IMR-90 (cell line): ENCODE data around the gene PLTP. TPM values are rescaled to one million over a fixed set of nuclear protein-coding genes. Genes with fewer than 3 reads are reported as not detected.
A peak's percentile ranks its signal among the peaks of the same experiment; 100 is the strongest.

Experiments
- ATAC-seq: fragments of 200-7000 bp; cut with Tn5 transposase; 2 replicates; pipeline ENCODE4 v1.9.1; 2020; ENCODE audit warnings: low read depth, mild to moderate bottlenecking, moderate library complexity
- BruUV-seq: library from RNA; stranded (reverse); fragments of 400-500 nt; replicated peaks from 2 replicates; lab custom pipeline; 2021; lab: Mats Ljungman, UMichigan
- CTCF ChIA-PET: fragments of 300-600 bp; formaldehyde crosslinking; extraction: SDS; loops from one replicate; lab custom pipeline; 2021; ENCODE audit warnings: antibody characterized with exemption; lab: Yijun Ruan, JAX
- POLR2A ChIA-PET: fragments of 300-600 bp; sonication (Branson Sonifier 250); formaldehyde crosslinking; loops from one replicate; lab custom pipeline; 2022; ENCODE audit warnings: antibody characterized with exemption; ENCODE audit not compliant: unreplicated experiment; lab: Charles Lee
- DNase-seq: peaks from one replicate; pipeline ENCODE4 v3.0.0; 2013
- H2AFZ ChIP-seq: replicated peaks from 2 replicates; pipeline ENCODE3; 2013; ENCODE audit warnings: low read length, mild to moderate bottlenecking; ENCODE audit not compliant: poor library complexity
- H2AK5ac ChIP-seq: 2 replicates; pipeline ENCODE4 v1.6.1; 2013; ENCODE audit warnings: low read depth, low read length, inconsistent platforms
- H2AK9ac ChIP-seq: replicated peaks from 2 replicates; pipeline ENCODE3; 2013; ENCODE audit warnings: mild to moderate bottlenecking, low read depth, low read length, moderate library complexity; ENCODE audit not compliant: poor library complexity
- H2BK120ac ChIP-seq: 2 replicates; pipeline ENCODE4 v1.6.1; 2013; ENCODE audit warnings: low read depth, low read length, inconsistent platforms
- H2BK15ac ChIP-seq: 3 replicates; pipeline ENCODE4 v1.6.1; 2013; ENCODE audit warnings: low read depth, low read length, inconsistent platforms
- H2BK20ac ChIP-seq: 2 replicates; pipeline ENCODE4 v1.6.1; 2013; ENCODE audit warnings: low read depth, mild to moderate bottlenecking, inconsistent platforms, low read length, moderate library complexity
- H2BK5ac ChIP-seq: 2 replicates; pipeline ENCODE4 v1.6.1; 2013; ENCODE audit warnings: mild to moderate bottlenecking, low read depth, low read length, inconsistent platforms; ENCODE audit not compliant: poor library complexity, severe bottlenecking
- H3K14ac ChIP-seq: replicated peaks from 2 replicates; pipeline ENCODE4 v1.6.1; 2013; ENCODE audit warnings: low read depth, low read length, inconsistent platforms
- H3K18ac ChIP-seq: 2 replicates; pipeline ENCODE4 v1.6.1; 2013; ENCODE audit warnings: low read depth, low read length, control low read depth
- H3K23ac ChIP-seq: 2 replicates; pipeline ENCODE4 v1.6.1; 2013; ENCODE audit warnings: low read depth, low read length, inconsistent platforms
- H3K27ac ChIP-seq: 2 replicates; pipeline ENCODE4 v1.5.1; 2013; ENCODE audit warnings: mild to moderate bottlenecking, control low read depth, low read length; ENCODE audit not compliant: insufficient read depth
- H3K27me3 ChIP-seq: 2 replicates; pipeline ENCODE4 v1.6.1; 2013; ENCODE audit warnings: low read length; ENCODE audit not compliant: control insufficient read depth, insufficient read depth
- H3K36me3 ChIP-seq: 2 replicates; pipeline ENCODE4 v1.6.1; 2013; ENCODE audit warnings: low read length, mixed read lengths; ENCODE audit not compliant: control insufficient read depth, insufficient read depth
- H3K4ac ChIP-seq: 2 replicates; pipeline ENCODE4 v1.6.1; 2013; ENCODE audit warnings: low read depth, low read length, inconsistent platforms
- H3K4me1 ChIP-seq: 2 replicates; pipeline ENCODE4 v1.6.1; 2013; ENCODE audit warnings: low read length, mixed read lengths; ENCODE audit not compliant: control insufficient read depth, insufficient read depth
- H3K4me2 ChIP-seq: 2 replicates; pipeline ENCODE4 v1.6.1; 2013; ENCODE audit warnings: low read depth, mild to moderate bottlenecking, control low read depth, low read length, moderate library complexity
- H3K4me3 ChIP-seq: 2 replicates; pipeline ENCODE4 v1.5.1; 2013; ENCODE audit warnings: low read depth, mild to moderate bottlenecking, control low read depth, low read length, moderate library complexity; ENCODE audit not compliant: insufficient read depth
- H3K56ac ChIP-seq: 2 replicates; pipeline ENCODE4 v1.6.1; 2013; ENCODE audit warnings: low read length, inconsistent platforms; ENCODE audit not compliant: insufficient read depth; ENCODE audit errors: extremely low read depth
- H3K79me1 ChIP-seq, 2 experiments: 2 replicates each; pipeline ENCODE4 v1.6.1; 2013; ENCODE audit warnings: low read length in 2 of 2, inconsistent platforms in 1 of 2, low read depth in 1 of 2
- H3K9ac ChIP-seq: 2 replicates; pipeline ENCODE4 v1.6.1; 2013; ENCODE audit warnings: low read depth, low read length, control low read depth
- H3K9me1 ChIP-seq: 2 replicates; pipeline ENCODE4 v1.6.1; 2013; ENCODE audit warnings: low read length, inconsistent platforms; ENCODE audit not compliant: insufficient read depth
- H3K9me3 ChIP-seq: 2 replicates; pipeline ENCODE4 v1.6.1; 2013; ENCODE audit warnings: low read length; ENCODE audit not compliant: control insufficient read depth, insufficient read depth
- H4K20me1 ChIP-seq: 2 replicates; pipeline ENCODE4 v1.6.1; 2013; ENCODE audit warnings: low read length, inconsistent platforms; ENCODE audit not compliant: insufficient read depth
- H4K5ac ChIP-seq: 2 replicates; pipeline ENCODE4 v1.6.1; 2013; ENCODE audit warnings: mild to moderate bottlenecking, low read depth, low read length, control low read depth
- H4K8ac ChIP-seq, 2 experiments: 2 replicates each; pipeline ENCODE4 v1.6.1; 2013; ENCODE audit warnings: low read depth in 2 of 2, low read length in 2 of 2, control low read depth in 1 of 2, inconsistent platforms in 1 of 2
- H4K91ac ChIP-seq: 2 replicates; pipeline ENCODE4 v1.6.1; 2013; ENCODE audit warnings: low read depth, low read length, inconsistent platforms; ENCODE audit not compliant: insufficient read depth
- FOS ChIP-seq: fragments of 150-350 bp; IDR thresholded peaks from 2 replicates; pipeline ENCODE4 v1.6.1; 2016; ENCODE audit warnings: low read depth, low read length
- dilution Hi-C: fragments of 300-500 bp; cut with HindIII; formaldehyde crosslinking; loops from one replicate; pipeline ENCODE4 v1.14.3; 2018; ENCODE audit warnings: low sequenced_read_pairs; ENCODE audit not compliant: unreplicated experiment
- in situ Hi-C: fragments of 300-500 bp; cut with MboI; formaldehyde crosslinking; loops from 3 replicates; pipeline ENCODE4 v1.14.3; 2019; ENCODE audit warnings: low sequenced_read_pairs, inconsistent platforms, mixed read lengths
- intact Hi-C: fragments of 100-400 bp; cut with micrococcal nuclease; formaldehyde crosslinking; loops from 2 replicates; pipeline ENCODE4 v1.10.0; 2022
- polyA plus RNA-seq, 3 experiments: library from polyadenylated mRNA; depleted of rRNA; stranded (reverse); fragments of >200 nt; gene quantifications; 2 replicates each; pipeline ENCODE4 v1.2.3, GENCODE V29; 2012; ENCODE audit warnings: low replicate concordance in 1 of 3
- total RNA-seq: library from RNA; depleted of rRNA; stranded (reverse); fragments of >200 nt; gene quantifications from 2 replicates; pipeline ENCODE4 v1.2.3, GENCODE V29; 2012
- TF ChIP-seq, protein P1 (sequence below): fragments of 150-350 bp; IDR thresholded peaks from 2 replicates; pipeline ENCODE4 v1.6.1; 2017; ENCODE audit warnings: mild to moderate bottlenecking, antibody characterized with exemption, low read length, low read depth

Gene PLTP
- total and polyA plus RNA-seq, 2 of the 4 experiments (the other 2 are of a cell fraction): 5.4 to 55.8 TPM

- H2AFZ ChIP-seq: no peak overlapping the region
- ATAC-seq (peak; percentile 87), DNase-seq (peak; percentile 81)
- peak overlapping the region; percentile 21; the same call in 1 of the 2 replicates for H3K4ac ChIP-seq
- no TSS peak for BruUV-seq
- H4K91ac ChIP-seq: peak overlapping the region; percentile 77
- no peak overlapping the region for H3K9ac ChIP-seq
- H3K4me3 ChIP-seq: no peak overlapping the region
- intact Hi-C loops: no loop called here
- H2BK15ac ChIP-seq: peak overlapping the region; percentile 54; the same call in 1 of the 3 replicates
- dilution Hi-C loops: no loop called here
- H3K79me1 ChIP-seq: peaks cover 6 to 16% of the 10 kb centered on the region in 2 experiments; a peak in 3 of 4 replicates
- no peak overlapping the region for H2AK9ac ChIP-seq
- peak overlapping the region; percentile 25; the same call in 1 of the 2 replicates for H3K14ac ChIP-seq
- ChIA-PET POLR2A (interaction anchor here (1.3 kb wide), 1 partner anchor 66 kb away, joined by 3 read pairs; no protein-coding TSS in a partner anchor), CTCF (interaction anchor here (0.6 to 1.5 kb wide), 2 partner anchors 9 to 120 kb away, joined by 4 to 5 read pairs; no protein-coding TSS in a partner anchor)
- H2BK20ac ChIP-seq: peak overlapping the region; percentile 86
- H3K36me3 ChIP-seq: no peaks in the 10 kb centered on the region
- peak overlapping the region; percentile 83; the same call in 1 of the 2 replicates for H3K27ac ChIP-seq
- peak overlapping the region; percentile 19; the same call in 1 of the 2 replicates for H3K18ac ChIP-seq
- H2BK120ac ChIP-seq: peak overlapping the region; percentile 76
- TF ChIP-seq, protein P1, sequence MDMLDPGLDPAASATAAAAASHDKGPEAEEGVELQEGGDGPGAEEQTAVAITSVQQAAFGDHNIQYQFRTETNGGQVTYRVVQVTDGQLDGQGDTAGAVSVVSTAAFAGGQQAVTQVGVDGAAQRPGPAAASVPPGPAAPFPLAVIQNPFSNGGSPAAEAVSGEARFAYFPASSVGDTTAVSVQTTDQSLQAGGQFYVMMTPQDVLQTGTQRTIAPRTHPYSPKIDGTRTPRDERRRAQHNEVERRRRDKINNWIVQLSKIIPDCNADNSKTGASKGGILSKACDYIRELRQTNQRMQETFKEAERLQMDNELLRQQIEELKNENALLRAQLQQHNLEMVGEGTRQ: no peak
- peak; percentile 40; the same call in 1 of the 2 replicates for TF ChIP-seq FOS
- H3K27me3 ChIP-seq: no peaks in the 10 kb centered on the region
- peak overlapping the region; percentile 36; the same call in 1 of the 2 replicates for H3K4me2 ChIP-seq
- peaks cover 5% of the 10 kb centered on the region; the same call in 1 of the 2 replicates for H3K4me1 ChIP-seq
- H4K5ac ChIP-seq: peak overlapping the region; percentile 16; the same call in 1 of the 2 replicates
- peaks cover 5% of the 10 kb centered on the region for H3K9me1 ChIP-seq
- in situ Hi-C loops: no loop called here
- H4K8ac ChIP-seq: peak overlapping the region; percentile 14 to 78; a peak in 2 of 4 replicates
- peak overlapping the region; percentile 59 for H3K56ac ChIP-seq
- H3K23ac ChIP-seq: peak overlapping the region; percentile 56; the same call in 1 of the 2 replicates
- H2AK5ac ChIP-seq: no peak overlapping the region
- no peaks in the 10 kb centered on the region for H3K9me3 ChIP-seq
- H2BK5ac ChIP-seq: peak overlapping the region; percentile 91
- H4K20me1 ChIP-seq: no peaks in the 10 kb centered on the region; the same call in 1 of the 2 replicates
These were observed 44.2 kb downstream of the PLTP start for GRCh38 chr20:45867819-45868176.
